HUES6 (cell line): ENCODE data around the gene GCLC.
"Not testable (repeated sequence)": the region's sequence is repeated elsewhere in the genome, so short reads cannot be mapped to it uniquely, and the experiment has no call there.

Source experiments
- H3K27ac ChIP-seq: 2 replicates; pipeline ENCODE4 v1.7.0; 2013; ENCODE audit warnings: low read depth, mild to moderate bottlenecking, low read length, inconsistent platforms
- H3K27me3 ChIP-seq: 2 replicates; pipeline ENCODE4 v1.6.1; 2013; ENCODE audit warnings: low read length; ENCODE audit not compliant: control insufficient read depth, insufficient read depth
- H3K36me3 ChIP-seq: 2 replicates; pipeline ENCODE4 v1.6.1; 2013; ENCODE audit warnings: low read length; ENCODE audit not compliant: control insufficient read depth, insufficient read depth
- H3K4me1 ChIP-seq: 2 replicates; pipeline ENCODE4 v1.6.1; 2013; ENCODE audit warnings: low read length; ENCODE audit not compliant: control insufficient read depth, insufficient read depth
- H3K4me3 ChIP-seq: 2 replicates; pipeline ENCODE4 v1.5.1; 2013; ENCODE audit warnings: low read depth, low read length
- H3K9ac ChIP-seq: one replicate; pipeline ENCODE4 v1.6.1; 2013; ENCODE audit warnings: mild to moderate bottlenecking, low read length
- H3K9me3 ChIP-seq: 2 replicates; pipeline ENCODE4 v1.6.1; 2013; ENCODE audit warnings: low read depth, low read length; ENCODE audit not compliant: control insufficient read depth, insufficient read depth

GCLC gene

GRCh38 chr6:53581173-53581773 is 36.4 kb upstream of the GCLC start:
- Histone ChIP-seq H3K36me3 (no peaks in the 10 kb centered on the region), H3K9me3 (no peaks in the 10 kb centered on the region), H3K27ac (no peak overlapping the region), H3K9ac (no peak overlapping the region), H3K27me3 (no peaks in the 10 kb centered on the region), H3K4me3 (no peak overlapping the region), H3K4me1 (no peaks in the 10 kb centered on the region)

- no peaks in the 10 kb centered on the region for H3K36me3 ChIP-seq
- no peak overlapping the region for H3K9ac ChIP-seq
- H3K27ac ChIP-seq, result no peak overlapping the region
- no peak overlapping the region for H3K4me3 ChIP-seq
- H3K27me3 ChIP-seq, result no peaks in the 10 kb centered on the region
- no peaks in the 10 kb centered on the region for H3K9me3 ChIP-seq
- no peaks in the 10 kb centered on the region for H3K4me1 ChIP-seq
Observed at GRCh38 chr6:53579338-53579737, 34.4 kb upstream of the GCLC start.

DNA sequence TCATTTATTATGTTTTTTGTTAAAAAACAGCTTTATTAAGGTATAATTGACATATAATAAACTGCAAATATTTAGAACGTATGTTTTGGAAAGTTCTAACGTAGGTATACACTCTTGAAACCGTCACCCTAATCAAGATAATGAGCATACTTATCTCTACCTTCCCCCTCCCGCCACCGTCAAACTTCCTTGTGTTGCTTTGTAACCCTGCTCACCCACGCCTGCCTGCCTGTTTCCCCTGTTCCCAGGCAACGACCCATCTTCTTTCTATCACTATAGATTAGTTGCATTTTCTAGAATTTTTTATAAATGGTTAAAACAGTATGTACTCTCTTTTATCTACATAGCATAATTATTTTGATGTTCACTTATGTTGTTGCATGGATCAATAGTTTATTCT is 33.5 kb upstream of the GCLC start:
- no peaks in the 10 kb centered on the region for H3K9me3 ChIP-seq
- no peaks in the 10 kb centered on the region for H3K27me3 ChIP-seq
- no peaks in the 10 kb centered on the region for H3K36me3 ChIP-seq
- H3K27ac ChIP-seq, result no peak overlapping the region
- no peak overlapping the region for H3K9ac ChIP-seq
- H3K4me1 ChIP-seq, result peaks cover 4% of the 10 kb centered on the region; the same call in 1 of the 2 replicates
- H3K4me3 ChIP-seq, result no peak overlapping the region

DNA sequence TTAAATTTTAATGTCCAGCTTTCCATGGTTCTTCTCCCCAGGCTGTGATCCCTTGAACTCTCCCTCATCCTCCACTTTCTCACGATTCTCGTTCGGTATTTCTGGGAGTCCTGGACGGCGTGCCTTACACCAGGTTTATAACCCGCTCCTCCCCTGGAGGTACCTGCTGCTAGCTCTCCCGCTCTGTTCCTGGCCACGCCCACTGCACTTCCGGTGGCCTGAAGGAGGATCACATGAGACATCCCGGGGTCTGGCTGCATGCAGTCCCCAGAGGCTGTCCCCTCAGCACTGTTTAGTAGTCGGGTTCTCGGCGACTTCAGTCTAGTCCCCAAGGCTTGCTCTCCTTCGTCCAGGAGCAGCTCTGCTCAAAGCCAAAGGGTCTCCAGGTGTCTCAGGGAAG is 28.4 kb upstream of the GCLC start:
- H3K9me3 ChIP-seq, result no peaks in the 10 kb centered on the region
- no peak overlapping the region for H3K9ac ChIP-seq
- H3K4me1 ChIP-seq, result peaks cover 6% of the 10 kb centered on the region; the same call in 1 of the 2 replicates
- H3K27ac ChIP-seq, result no peak overlapping the region
- no peak overlapping the region for H3K4me3 ChIP-seq
- H3K36me3 ChIP-seq, result no peaks in the 10 kb centered on the region
- H3K27me3 ChIP-seq, result no peaks in the 10 kb centered on the region

GRCh38 chr6:53572379-53572778 is 27.5 kb upstream of the GCLC start:
- H3K9me3 ChIP-seq, H3K4me3 ChIP-seq, H3K9ac ChIP-seq, H3K27me3 ChIP-seq, H3K4me1 ChIP-seq, H3K27ac ChIP-seq, H3K36me3 ChIP-seq: not testable (repeated sequence)

DNA sequence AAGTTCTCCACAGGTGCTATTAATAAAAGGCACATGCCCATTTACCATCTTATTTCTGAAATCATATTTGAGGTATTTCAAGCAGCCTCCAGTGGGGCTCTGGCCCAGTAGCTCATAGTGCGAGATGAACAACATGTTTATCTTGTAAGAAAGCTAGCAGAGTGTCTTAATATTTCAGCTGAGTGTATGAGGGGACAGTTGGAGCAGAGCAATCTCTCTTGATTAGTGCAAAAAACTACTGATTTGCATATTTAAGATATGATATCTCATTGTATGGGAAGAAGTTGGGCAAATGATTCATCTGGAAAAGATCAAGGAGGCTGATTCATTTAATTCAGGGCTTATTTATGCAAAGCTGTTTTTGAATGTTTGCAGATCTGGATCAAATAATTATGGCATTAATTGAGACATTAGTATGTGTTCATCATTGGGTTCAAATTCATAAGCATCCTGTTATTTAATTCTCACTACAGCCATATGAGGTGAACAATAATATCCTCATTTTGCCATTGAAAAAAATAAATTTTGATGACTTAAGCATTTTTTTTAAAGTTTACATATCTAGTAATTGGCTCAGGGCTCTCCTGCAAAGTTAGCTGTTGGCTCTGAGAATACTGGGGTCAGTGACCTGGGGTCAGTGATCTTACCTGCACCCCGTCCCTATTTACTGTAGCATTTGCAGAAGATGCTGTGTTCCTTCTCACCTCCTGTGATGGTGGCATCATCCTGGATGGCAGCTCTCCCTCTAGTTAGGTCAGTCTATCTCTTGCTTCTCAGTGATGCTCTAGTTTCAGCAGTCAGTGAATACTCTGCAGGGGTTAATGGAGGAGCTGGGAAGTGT is 24.1 kb upstream of the GCLC start:
- 0 out of 2 replicates have a peak, but pooled peaks cover 2% of the 10 kb centered on the region for H3K9me3 ChIP-seq
- peaks cover 6% of the 10 kb centered on the region; the same call in 1 of the 2 replicates for H3K4me1 ChIP-seq
- no peaks in the 10 kb centered on the region for H3K27me3 ChIP-seq
- H3K36me3 ChIP-seq, result no peaks in the 10 kb centered on the region
- H3K27ac ChIP-seq, result no peak overlapping the region
- H3K9ac ChIP-seq, result no peak overlapping the region
- H3K4me3 ChIP-seq, result no peak overlapping the region

DNA sequence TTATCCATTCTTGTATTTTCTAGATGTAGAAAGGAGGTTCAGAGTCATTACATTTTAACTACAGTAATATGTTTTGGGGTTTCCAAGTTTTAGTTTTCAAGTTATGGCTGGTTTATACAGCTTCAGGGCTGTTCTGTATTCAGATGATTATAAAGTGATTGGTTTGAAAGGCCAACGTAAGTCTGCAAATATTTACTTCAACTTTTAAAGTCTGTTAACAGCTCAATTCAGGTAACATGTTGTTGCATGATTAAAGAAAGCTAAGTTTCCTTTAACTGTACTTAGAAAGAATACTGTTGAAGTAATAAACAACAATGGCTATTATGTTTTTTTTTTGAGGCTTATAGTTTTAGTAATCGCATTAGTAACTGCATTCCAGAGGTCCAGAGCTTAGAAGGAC is 22.8 kb upstream of the GCLC start:
- Histone ChIP-seq H3K9me3 (peaks cover 5% of the 10 kb centered on the region; the same call in 1 of the 2 replicates), H3K36me3 (no peaks in the 10 kb centered on the region), H3K27ac (no peak overlapping the region), H3K27me3 (no peaks in the 10 kb centered on the region), H3K4me1 (no peaks in the 10 kb centered on the region), H3K4me3 (no peak overlapping the region), H3K9ac (no peak overlapping the region)

DNA sequence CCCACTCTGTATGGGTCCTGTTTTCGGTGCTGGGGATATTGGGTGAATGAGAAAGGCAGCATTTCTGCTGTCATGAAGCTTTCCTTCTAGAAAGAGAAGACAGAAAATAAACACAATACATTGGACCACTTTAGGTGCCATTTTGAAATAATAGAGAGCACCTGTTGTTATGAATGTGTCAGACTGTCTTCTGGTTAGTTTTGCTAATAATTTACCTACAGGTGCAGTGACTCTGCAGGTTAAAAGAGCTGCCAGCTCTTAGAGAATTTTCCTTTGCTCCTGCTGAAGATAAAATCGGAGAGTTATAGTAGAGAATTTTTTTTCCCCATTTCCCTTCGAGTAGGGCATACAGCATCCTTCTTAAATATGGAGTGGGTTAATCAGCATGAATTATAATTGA is 21.9 kb upstream of the GCLC start:
- H3K4me1 ChIP-seq, result no peaks in the 10 kb centered on the region
- H3K9me3 ChIP-seq, result peaks cover 8% of the 10 kb centered on the region
- no peak overlapping the region for H3K4me3 ChIP-seq
- no peak overlapping the region for H3K9ac ChIP-seq
- H3K27ac ChIP-seq, result no peak overlapping the region
- no peaks in the 10 kb centered on the region for H3K36me3 ChIP-seq
- H3K27me3 ChIP-seq, result no peaks in the 10 kb centered on the region

GRCh38 chr6:53565886-53566285 is 21.0 kb upstream of the GCLC start:
- Histone ChIP-seq H3K27ac (no peak overlapping the region), H3K27me3 (no peaks in the 10 kb centered on the region), H3K36me3 (no peaks in the 10 kb centered on the region), H3K4me3 (no peak overlapping the region), H3K4me1 (no peaks in the 10 kb centered on the region), H3K9ac (no peak overlapping the region), H3K9me3 (peaks cover 17% of the 10 kb centered on the region)

DNA sequence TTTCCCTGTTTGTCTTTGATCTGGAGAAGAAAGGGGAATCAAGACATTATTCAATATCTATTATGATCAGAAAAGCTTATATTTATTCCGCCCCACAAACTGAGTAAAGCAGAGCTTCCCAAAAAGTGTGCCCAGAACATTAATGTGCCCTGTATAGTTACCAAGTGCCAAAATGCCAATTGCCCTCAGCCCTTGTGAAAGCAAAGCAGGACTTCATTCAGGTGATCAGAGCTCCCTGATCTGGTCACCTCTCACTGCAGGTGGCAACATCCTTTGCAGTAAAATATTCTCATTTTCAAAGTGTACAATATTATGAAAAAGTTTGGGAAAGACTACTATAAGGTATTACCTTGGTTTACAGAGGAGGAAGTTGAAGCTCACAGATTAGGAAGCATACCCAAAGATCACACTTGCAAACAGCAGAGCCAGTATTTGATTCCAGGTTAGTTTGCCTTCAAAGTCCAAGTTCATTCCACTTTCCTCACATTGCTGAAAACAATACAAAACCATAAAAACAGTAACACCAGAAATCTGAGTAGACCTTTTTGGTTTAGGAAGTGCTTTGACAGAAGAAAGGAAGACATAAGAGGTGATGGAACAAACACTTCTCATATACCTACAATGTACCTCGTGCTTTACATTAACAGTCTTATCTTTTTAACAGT is 19.6 kb upstream of the GCLC start:
- Histone ChIP-seq H3K27me3 (no peaks in the 10 kb centered on the region), H3K4me3 (no peak overlapping the region), H3K4me1 (no peaks in the 10 kb centered on the region), H3K27ac (no peak overlapping the region), H3K9ac (no peak overlapping the region), H3K36me3 (no peaks in the 10 kb centered on the region), H3K9me3 (peaks cover 27% of the 10 kb centered on the region)
